ENCODE data around the gene CCL3.

DNA sequence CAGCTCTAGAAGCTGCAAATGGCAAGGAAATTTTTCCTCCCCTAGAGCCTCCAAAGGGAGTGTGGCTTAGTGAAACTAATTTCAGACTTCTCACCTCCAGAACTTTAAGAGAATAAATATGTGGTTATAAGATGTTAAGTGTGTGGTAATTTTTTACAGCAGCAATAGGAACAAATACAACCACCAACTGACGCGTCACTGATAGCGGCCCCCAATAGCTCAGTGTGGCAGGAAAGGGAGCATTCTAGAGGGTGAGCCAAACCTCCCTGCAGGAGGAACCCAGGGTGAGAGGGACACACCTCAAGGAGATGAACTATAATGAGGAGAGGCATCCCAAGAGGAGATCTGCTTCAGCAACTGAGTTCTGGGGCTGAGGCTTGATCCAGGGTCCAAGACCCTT, 17.7 kb upstream of the CCL3 start:
- no peak for TF ChIP-seq ZFP3 (tag by site-specific recombination; IDR thresholded peaks at IDR 0.05; ENCODE audit: low read depth)
- TF ChIP-seq, protein P1, sequence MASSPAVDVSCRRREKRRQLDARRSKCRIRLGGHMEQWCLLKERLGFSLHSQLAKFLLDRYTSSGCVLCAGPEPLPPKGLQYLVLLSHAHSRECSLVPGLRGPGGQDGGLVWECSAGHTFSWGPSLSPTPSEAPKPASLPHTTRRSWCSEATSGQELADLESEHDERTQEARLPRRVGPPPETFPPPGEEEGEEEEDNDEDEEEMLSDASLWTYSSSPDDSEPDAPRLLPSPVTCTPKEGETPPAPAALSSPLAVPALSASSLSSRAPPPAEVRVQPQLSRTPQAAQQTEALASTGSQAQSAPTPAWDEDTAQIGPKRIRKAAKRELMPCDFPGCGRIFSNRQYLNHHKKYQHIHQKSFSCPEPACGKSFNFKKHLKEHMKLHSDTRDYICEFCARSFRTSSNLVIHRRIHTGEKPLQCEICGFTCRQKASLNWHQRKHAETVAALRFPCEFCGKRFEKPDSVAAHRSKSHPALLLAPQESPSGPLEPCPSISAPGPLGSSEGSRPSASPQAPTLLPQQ (tag by site-specific recombination; IDR thresholded peaks at IDR 0.05), result no peak
- TF ChIP-seq ZBTB1 (tag by site-specific recombination; IDR thresholded peaks at IDR 0.05), result no peak
- TF ChIP-seq, protein P2, sequence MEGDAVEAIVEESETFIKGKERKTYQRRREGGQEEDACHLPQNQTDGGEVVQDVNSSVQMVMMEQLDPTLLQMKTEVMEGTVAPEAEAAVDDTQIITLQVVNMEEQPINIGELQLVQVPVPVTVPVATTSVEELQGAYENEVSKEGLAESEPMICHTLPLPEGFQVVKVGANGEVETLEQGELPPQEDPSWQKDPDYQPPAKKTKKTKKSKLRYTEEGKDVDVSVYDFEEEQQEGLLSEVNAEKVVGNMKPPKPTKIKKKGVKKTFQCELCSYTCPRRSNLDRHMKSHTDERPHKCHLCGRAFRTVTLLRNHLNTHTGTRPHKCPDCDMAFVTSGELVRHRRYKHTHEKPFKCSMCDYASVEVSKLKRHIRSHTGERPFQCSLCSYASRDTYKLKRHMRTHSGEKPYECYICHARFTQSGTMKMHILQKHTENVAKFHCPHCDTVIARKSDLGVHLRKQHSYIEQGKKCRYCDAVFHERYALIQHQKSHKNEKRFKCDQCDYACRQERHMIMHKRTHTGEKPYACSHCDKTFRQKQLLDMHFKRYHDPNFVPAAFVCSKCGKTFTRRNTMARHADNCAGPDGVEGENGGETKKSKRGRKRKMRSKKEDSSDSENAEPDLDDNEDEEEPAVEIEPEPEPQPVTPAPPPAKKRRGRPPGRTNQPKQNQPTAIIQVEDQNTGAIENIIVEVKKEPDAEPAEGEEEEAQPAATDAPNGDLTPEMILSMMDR (tag by site-specific recombination; IDR thresholded peaks at IDR 0.05), result no peak
- TF ChIP-seq, protein P3, sequence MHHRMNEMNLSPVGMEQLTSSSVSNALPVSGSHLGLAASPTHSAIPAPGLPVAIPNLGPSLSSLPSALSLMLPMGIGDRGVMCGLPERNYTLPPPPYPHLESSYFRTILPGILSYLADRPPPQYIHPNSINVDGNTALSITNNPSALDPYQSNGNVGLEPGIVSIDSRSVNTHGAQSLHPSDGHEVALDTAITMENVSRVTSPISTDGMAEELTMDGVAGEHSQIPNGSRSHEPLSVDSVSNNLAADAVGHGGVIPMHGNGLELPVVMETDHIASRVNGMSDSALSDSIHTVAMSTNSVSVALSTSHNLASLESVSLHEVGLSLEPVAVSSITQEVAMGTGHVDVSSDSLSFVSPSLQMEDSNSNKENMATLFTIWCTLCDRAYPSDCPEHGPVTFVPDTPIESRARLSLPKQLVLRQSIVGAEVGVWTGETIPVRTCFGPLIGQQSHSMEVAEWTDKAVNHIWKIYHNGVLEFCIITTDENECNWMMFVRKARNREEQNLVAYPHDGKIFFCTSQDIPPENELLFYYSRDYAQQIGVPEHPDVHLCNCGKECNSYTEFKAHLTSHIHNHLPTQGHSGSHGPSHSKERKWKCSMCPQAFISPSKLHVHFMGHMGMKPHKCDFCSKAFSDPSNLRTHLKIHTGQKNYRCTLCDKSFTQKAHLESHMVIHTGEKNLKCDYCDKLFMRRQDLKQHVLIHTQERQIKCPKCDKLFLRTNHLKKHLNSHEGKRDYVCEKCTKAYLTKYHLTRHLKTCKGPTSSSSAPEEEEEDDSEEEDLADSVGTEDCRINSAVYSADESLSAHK (tag by site-specific recombination; IDR thresholded peaks at IDR 0.05), result no peak
- no peak for TF ChIP-seq ZNF311 (tag by site-specific recombination; IDR thresholded peaks at IDR 0.05; ENCODE audit: borderline replicate concordance)
- no peak for TF ChIP-seq ZNF555 (tag by site-specific recombination; conservative IDR thresholded peaks at IDR 0.05)
- no peak for TF ChIP-seq ZNF138 (tag by site-specific recombination; IDR thresholded peaks at IDR 0.05; ENCODE audit: borderline replicate concordance)
- TF ChIP-seq ZNF549 (tag by site-specific recombination; IDR thresholded peaks at IDR 0.05), result no peak
- no peak for TF ChIP-seq YY1 (tag by site-specific recombination; IDR thresholded peaks at IDR 0.05)
- TF ChIP-seq, protein P4, sequence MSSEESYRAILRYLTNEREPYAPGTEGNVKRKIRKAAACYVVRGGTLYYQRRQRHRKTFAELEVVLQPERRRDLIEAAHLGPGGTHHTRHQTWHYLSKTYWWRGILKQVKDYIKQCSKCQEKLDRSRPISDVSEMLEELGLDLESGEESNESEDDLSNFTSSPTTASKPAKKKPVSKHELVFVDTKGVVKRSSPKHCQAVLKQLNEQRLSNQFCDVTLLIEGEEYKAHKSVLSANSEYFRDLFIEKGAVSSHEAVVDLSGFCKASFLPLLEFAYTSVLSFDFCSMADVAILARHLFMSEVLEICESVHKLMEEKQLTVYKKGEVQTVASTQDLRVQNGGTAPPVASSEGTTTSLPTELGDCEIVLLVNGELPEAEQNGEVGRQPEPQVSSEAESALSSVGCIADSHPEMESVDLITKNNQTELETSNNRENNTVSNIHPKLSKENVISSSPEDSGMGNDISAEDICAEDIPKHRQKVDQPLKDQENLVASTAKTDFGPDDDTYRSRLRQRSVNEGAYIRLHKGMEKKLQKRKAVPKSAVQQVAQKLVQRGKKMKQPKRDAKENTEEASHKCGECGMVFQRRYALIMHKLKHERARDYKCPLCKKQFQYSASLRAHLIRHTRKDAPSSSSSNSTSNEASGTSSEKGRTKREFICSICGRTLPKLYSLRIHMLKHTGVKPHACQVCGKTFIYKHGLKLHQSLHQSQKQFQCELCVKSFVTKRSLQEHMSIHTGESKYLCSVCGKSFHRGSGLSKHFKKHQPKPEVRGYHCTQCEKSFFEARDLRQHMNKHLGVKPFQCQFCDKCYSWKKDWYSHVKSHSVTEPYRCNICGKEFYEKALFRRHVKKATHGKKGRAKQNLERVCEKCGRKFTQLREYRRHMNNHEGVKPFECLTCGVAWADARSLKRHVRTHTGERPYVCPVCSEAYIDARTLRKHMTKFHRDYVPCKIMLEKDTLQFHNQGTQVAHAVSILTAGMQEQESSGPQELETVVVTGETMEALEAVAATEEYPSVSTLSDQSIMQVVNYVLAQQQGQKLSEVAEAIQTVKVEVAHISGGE (tag by site-specific recombination; conservative IDR thresholded peaks at IDR 0.05; ENCODE audit: low read depth), result no peak
- no peak for TF ChIP-seq ZNF10 (tag by site-specific recombination; IDR thresholded peaks at IDR 0.05)
- TF ChIP-seq KLF7 (tag by site-specific recombination; IDR thresholded peaks at IDR 0.05; ENCODE audit: borderline replicate concordance), result no peak
- TF ChIP-seq, protein P5, sequence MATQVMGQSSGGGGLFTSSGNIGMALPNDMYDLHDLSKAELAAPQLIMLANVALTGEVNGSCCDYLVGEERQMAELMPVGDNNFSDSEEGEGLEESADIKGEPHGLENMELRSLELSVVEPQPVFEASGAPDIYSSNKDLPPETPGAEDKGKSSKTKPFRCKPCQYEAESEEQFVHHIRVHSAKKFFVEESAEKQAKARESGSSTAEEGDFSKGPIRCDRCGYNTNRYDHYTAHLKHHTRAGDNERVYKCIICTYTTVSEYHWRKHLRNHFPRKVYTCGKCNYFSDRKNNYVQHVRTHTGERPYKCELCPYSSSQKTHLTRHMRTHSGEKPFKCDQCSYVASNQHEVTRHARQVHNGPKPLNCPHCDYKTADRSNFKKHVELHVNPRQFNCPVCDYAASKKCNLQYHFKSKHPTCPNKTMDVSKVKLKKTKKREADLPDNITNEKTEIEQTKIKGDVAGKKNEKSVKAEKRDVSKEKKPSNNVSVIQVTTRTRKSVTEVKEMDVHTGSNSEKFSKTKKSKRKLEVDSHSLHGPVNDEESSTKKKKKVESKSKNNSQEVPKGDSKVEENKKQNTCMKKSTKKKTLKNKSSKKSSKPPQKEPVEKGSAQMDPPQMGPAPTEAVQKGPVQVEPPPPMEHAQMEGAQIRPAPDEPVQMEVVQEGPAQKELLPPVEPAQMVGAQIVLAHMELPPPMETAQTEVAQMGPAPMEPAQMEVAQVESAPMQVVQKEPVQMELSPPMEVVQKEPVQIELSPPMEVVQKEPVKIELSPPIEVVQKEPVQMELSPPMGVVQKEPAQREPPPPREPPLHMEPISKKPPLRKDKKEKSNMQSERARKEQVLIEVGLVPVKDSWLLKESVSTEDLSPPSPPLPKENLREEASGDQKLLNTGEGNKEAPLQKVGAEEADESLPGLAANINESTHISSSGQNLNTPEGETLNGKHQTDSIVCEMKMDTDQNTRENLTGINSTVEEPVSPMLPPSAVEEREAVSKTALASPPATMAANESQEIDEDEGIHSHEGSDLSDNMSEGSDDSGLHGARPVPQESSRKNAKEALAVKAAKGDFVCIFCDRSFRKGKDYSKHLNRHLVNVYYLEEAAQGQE (tag by site-specific recombination; IDR thresholded peaks at IDR 0.05), result no peak

All from HEK293 (cell line).